GM21528 (cell line): ENCODE results near the gene HAUS2.
A peak's percentile ranks its signal among the peaks of the same experiment; 100 is the strongest.
"Not testable (repeated sequence)": the region's sequence is repeated elsewhere in the genome, so short reads cannot be mapped to it uniquely, and the experiment has no call there.

Source experiments
- ATAC-seq: cut with Tn5 transposase; IDR thresholded peaks from one replicate; pipeline ENCODE4 v1.9.1; 2021; ENCODE audit warnings: mild to moderate bottlenecking, moderate library complexity; ENCODE audit not compliant: unreplicated experiment, low FRiP score

HAUS2 gene

DNA sequence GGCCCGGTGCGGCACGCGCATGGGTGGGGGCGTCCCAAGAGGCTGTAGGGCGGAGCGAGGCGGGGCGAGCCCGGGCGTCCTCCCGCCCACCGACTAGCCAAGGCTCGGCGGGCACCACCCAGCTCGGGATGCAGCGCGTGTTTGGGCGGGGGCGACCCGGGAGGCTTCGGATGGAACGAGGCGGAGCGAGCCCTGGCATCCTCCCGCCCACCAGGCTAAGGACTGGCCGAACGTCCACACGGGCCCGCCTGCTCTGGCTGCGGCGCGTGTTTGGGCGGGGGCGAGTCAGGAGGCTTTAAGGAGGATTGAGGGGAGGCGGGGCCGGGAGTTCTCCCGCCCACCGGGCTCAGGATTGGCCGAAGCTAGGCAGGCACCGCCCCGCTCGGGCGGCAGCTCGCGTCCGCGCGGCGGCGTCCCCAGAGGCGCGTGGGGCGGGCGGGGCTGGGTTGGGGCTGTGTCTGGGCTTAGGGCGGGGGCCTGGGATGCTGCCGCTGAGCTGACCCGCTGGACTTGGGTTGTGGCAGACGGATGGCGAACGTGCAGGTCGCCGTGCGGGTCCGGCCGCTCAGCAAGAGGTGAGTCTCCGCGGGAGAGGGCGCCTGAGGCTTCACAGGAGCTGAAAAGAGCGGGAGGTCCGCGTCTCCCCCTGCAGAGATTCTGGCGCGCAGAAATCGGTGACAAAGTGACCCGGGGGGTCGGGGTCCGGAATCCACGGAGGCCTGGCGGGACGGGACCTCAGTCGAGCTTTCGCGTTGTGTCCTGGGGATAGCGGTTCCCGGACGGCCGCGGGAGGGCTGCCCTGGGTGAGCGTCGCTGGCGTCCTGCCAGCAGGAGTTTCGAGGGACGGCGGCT is 26.8 kb downstream of the HAUS2 start, which contains the start of gene STARD9:
Gene STARD9 (plus strand): TSS at position 419 of the 852 bp plus-strand sequence. CDS start 110 bp downstream, at position 529.
- ATAC-seq, result peak; percentile 91

DNA sequence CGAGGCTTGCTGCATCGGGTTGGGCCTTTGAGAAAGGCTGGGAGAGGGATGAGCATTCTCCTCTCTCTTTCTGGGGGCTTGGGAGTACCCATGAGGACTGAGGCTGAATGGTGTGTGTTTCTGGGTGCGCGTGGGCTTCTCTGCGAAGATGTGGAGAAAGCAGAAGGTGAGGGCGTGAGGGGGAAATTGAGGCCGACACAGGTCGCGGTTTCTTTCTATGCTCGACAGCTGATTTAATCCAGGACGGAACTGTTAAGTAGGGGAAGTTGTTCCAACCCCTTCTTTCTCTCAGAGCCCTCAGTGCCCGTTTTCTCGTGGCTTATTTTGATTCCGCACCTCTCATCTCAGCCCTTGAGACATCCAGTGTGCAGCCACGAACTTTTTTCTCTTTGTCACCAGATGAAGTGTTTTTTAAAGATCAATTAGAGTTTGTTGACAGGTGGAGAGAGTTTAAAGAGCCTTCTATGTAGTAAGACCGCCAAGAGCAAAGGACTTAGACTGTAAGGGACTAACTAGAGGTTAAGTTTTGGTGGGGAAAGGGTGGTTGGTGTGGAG is 27.5 kb downstream of the HAUS2 start:
- no peak for ATAC-seq

DNA sequence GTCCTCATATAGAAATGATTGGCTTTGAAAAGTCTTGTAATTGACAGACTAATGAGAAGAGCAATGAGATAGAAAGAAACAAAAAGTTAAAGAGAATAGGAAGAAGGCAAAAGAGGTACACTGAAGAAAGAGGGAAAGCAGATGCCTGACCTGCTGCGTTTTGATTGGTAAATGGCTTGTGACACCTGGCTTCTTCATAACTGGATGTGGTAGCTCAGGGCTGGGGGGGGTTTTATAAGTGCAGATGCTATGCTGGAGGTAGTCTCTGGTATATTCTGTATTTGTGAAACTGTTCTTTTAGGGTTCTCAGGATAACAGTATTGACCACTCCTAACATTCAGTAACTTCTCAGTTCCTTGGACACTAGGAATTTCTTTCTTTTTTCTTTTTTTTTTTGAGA is 28.1 kb downstream of the HAUS2 start:
- no peak for ATAC-seq

DNA sequence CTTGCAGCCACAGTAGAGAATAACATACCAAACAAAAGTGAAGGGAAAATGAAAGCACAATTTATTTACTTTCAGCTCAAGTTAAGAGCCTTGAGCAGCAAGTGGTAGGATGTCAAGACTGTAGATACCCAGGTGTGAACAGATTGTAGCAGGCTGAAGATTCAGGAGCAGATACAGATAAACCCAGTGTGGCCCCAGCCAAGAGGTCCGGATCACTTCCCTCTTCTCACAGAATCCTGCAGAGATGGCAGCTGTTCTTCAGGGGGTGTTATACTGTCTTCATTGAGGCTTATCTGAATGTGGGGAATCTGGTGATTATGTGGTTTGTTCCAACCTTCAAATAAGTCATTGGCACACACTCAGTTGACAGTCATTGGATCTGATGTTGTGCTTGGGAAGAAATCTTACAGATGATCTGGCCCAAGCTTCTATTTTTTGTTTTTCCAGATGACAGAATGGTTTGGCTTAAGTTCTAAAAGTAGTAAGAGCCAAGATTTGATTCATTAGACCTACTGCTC is 28.9 kb downstream of the HAUS2 start:
- ATAC-seq, result no peak

DNA sequence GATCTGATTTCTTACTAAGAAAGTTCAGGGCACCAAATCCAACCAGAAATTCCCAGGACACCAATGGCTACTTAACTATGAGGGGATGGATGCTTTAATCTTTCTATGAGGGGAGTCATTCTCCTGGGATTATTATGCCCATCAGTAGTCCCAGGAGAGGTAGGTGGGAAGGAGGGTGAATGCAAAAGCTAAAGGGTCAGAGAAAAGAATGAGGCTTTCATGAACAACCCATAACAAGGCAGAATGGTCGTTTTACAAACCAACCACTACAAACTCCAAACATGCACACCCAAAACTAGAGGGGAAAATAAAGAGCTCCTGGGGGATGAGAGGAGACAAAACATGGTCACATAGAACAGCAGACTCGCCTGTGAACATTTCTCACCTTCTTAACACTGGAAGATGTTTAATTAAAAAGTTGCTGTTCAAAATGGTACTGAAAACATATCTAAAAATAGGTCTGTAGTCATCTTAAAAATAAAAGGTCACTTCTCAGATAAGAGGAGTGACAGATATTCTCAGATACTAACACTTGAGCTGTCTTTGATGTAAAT is 30.4 kb downstream of the HAUS2 start:
- ATAC-seq, result no peak

DNA sequence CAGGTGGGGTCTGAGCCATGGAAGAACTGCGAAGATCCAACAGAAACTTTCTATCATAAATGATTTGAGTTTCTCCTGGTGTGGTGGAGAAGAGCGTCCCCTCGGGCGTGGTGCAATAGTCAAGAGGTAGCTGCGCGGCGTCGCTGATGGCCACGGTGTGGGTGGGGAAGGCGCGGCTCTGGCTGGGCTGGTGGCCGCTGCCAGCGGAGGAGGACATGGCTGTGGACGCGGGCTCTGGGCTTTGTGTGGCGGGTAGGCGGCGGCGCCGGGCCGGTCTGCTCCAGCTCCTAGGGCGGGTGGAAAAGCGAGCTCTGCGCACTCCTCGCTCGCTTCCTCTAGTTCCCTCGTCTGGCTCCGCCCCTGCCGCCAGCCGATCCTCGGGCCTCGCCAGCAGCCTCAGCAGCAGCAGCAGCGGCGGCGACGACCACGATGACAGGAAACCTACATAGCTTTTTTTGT is 32.7 kb downstream of the HAUS2 start:
- ATAC-seq, result peak; percentile 74

DNA sequence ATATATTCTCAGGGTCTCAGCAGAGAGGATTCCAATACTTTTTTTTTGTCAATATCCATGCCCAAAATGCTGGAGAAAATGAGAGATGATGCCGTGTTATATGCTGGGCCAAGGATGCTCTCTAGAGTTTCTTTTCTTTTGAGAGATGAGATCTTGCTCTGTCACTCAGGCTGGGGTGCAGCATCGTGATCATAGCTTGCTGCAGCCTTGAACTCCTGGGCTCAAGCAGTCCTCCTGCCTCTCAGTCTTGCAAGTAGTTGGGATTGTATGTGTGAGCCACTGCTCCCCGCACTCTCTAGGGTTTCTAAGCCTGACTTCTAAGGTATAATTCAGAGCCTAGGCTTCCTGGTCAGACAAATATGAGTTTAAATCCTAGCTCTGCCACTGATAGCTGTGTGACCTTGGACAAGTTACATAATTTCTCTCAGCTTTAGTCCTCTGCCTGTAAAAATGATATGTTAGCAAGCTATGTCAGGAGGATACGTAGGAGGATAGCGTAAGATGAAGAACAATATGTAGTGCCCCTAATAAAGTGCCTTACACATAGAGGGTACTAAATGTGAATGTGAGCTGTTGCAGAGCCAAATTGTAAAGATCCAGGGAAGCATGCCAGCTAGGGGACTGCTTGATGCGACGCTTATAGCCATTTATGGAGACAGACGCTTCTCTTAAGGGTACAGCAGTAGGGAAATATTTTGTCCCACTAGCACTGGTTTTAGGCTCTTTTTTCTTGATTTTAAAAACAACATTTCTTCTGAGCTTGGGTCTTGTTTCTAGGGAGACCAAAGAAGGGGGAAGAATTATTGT is 34.1 kb downstream of the HAUS2 start:
- ATAC-seq, result no peak

DNA sequence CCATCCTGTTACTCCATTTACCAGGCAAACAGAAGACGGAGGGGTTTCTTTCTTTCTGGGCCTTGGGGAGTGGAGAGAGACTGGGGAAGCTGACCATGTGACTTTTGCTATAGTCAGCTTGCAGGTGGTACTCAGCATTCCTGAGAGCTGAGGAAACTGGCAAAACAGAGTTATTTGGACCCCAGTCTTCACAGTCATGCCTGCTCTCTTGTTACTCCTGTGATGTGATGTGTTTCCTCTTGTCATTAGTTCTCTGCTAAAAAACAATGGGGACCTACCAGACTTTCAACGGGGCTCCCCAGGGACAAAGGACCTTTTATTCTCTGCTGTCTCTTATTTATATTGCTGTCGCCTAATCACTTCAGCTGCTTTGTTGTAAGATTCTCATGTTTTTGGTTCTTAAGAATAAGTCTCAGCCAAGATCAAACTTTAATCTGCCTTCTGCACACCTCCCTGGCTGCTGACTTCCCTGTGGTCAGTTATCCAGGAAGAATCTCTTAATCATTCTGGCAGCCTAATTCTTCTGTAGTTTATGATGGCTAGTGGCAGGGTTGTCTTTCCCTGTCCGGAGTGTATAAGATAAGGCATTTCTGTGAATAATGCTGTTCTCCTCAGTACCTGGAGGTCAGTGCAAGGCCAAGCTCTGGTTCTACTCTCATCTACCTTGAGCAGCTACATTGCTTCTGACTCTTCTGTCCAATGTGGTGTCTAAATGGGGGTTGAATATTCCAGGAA is 35.6 kb downstream of the HAUS2 start:
- no peak for ATAC-seq

DNA sequence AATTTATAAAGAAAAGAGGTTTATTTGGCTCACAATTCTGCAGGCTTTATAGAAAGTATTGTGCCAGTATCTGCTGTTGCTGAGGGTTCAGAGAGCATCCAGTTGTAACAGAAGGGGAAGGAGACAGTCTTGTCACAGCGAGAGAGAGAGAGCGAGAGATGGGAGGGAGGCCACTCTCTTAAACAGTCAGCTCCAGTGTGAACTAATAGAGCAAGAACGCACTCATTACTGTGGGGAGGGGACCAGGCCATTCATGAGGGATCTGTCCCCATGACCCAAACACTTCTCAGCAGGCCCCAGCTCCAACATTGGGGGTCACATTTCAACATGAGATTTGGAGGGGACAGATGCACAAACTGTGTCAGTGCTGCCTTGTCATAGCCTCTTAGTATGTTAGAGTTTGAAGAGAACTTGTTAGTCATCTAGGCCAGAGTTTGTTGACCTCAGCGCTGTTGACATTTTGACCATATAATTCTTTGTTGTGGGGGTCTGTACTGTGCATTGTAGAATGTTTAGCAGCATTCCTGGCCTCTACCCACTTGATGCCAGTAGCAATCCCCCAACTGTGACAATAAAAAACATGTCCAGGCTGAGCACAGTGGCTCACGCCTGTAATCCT is 42.1 kb downstream of the HAUS2 start:
- no peak for ATAC-seq

DNA sequence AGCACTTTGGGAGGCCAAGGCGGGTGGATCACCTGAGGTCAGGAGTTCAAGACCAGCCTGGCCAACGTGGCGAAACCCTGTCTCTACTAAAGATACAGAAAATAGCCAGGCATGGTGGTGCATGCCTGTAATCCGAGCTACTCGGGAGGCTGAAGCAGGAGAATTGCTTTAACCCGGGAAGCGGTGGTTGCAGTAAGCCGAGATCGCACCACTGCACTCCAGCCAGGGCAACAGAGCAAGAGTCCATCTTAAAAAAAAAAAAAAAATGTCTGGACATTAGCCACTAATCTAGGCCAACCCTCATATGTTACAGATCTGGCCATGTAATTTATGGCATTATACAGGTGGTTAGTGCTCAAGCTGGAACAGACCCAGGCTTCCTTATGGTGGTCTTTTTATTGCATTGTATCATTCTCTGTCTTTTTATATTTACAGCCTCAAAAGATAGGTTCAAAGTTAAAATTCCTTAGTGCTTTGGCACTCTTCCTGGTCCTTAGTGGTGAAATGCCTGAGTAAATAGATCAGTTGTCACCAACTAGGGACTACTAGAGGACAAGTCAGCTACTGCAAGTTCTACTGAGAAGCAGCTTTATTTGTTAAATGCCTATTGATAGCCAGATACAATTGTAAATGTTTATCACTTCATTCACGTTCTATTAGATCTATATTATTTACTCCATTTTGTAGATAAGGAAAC is 42.7 kb downstream of the HAUS2 start:
- ATAC-seq, result no peak

DNA sequence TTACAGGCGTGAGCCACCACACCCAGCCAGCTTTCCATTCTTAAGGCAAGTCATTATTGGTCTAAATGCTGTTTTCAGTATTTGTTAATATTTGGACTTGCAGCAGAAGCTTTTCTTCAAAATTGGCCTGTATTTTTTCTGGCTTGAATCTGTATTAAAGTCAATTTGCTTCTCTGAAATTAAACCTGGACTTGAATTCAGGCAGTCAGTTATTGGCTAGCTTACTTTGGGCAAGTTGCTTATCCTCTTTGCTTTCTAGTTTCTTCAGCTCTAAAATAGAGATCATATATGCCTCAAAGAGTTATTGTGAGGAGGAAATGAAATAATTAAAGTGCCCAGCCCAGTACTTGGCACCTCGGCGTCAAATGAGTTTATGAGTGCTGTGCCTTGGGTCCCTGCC is 44.1 kb downstream of the HAUS2 start:
- ATAC-seq, result no peak

DNA sequence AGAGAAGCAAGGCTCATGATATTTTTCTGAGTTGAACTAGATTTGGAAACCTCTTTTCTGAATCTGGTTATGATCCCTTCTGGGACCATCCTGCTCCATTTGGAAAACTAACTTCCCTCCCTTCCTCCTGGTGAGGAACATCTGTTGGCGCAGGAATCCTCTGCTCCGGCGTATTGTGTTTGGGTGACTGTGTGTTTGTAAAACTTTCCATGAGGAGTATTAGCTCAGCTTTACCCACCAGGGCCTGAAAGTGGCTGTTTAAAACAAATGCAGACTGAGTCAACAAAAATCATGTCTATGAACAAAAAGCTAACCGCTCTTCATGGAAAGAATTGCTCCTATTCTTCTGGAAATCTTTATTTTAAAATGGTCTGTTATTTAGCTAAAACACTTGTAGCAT is 44.5 kb downstream of the HAUS2 start:
- no peak for ATAC-seq

DNA sequence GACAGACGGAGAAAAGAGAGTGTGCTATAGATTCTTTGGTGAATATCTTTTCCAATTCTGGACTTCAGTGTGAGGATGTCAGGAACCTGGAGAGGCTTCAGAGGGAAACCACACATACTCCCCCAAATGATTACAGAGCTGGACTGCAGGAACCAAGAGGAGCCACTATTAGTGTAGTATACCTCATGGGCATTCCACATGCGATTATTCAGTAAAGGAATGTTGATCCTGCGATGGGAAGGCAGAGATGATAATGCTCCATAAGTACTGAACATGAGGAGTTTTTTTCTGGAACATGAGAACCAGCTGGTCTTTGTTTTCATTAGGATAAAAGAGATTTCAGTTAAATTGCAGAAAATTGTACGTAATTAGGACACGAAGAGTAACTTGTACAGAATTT is 45.5 kb downstream of the HAUS2 start:
- ATAC-seq, result no peak

DNA sequence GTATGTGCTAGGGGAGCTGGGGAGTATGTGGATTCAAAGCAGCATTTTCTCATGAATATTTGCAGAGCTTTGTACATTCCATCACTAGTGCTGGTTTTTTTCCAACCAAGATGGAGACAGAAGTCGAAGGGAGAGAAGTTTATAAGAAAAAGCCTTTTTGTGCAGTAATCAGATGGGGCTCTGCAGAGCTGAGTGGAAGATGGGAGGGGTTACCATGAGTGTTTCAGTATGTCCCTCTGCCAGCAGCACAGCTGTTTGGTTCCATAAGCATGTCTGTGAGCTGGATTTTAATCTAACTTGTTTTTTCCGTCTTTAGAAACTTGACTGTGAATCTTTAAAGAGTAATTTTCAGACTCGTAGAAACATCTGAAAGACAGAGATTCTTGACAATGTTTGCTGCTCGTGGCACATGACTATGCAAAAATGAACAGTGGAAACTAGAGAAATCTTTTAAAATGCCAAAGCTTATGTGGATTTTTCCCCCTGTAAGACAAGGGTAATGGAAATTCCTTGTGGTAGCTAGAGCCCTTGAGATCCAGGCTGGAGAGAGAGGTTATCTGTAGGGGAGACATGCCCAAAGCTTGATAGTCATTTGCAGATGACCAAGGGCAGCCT is 47.1 kb downstream of the HAUS2 start:
- no peak for ATAC-seq

DNA sequence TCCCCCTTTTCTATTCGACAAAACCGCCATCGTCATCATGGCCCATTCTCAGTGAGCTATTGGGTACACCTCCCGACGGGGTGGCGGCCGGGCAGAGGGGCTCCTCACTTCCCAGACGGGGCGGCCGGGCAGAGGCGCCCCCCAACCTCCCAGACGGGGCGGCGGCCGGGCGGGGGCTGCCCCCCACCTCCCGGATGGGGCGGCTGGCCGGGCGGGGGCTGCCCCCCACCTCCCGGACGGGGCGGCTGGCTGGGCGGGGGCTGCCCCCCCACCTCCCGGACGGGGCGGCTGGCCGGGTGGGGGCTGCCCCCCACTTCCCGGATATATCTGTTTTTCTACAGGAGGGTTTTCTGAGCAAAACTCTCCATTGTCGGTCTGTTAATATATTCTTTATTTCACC is 52.7 kb downstream of the HAUS2 start:
- not testable (repeated sequence) for ATAC-seq

DNA sequence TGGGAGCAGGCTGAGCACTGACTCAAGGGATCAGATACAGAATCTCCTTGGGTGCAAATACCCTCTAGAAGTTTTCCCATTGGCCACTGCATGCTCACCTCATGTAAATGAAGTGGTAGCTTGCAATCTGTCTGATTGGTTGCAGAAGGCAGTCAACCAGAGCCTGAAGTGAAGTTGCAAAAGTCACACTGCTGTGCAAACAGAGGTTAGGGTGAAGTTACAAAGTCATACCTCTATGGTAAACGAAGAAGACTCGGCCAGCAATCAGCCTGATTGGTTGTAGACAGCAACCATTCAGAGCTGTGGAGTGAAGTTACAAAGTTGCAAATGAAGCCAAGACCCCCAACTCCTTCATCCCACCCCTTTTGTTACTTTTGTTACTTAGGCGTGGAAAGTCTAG is 53.9 kb downstream of the HAUS2 start:
- no peak for ATAC-seq

DNA sequence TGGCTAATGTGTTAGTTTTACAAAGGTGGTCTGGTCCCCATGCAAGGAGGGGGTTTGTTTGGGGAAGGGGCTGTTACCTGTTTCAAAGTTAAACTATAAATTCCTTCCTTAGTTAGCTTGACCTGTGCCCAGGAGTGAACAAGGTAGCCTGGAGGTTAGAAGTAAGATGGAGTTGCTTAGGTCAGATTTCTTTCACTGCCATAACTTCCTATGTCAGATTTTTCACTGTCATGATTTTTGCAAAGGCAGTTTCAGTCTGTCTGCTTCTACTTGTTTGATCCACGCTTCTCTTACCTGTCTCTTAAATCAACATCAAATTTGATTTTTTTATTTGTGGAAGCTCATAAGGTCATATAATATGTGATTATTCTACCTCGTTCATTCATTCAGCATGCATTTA is 55.3 kb downstream of the HAUS2 start:
- no peak for ATAC-seq

DNA sequence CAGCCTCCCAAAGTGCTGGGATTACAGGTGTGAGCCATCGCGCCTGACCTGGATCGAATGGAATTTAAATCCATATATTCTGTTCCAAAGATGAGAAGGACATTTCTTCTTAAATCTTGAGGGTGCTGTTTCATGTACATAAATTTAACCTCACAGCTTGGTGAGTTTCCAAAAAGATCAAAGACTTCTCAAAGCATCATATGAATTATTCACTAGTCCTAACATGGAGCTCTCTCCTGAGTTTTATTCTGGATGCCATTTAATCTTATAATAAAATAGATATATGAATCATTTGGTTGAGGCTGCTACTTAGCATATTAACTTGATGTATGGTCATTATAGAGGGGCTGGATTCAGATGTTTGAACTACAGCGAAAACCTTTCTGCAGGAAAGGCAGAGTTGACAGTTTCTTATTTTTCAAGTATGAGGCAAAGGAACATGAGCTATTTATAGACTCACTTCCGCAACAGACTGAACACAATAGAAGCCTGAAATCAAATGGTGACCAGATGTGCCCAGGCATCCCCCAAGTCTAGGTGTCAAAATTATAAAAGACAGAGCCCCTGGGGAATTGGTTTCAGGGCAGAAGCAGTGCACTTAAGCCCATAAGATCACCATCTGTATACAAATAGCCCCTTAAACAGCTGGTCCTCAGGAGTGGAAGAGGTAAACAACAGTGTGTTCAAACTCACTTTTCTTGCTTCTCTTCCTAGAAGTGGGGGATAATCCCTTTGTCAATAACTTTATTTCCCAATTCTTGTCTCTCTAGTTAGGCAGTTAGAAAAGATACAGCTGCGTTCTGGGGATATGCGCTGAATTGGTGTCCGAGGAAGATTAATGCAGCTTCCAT is 56.5 kb downstream of the HAUS2 start:
- ATAC-seq, result no peak
